Thyroid gland (tissue), 4 donors: ENCODE measurements around the gene DCHS1.

ENCODE experiments used
- POLR2A ChIP-seq, 2 donors: fragments of 450-650 bp; IDR thresholded peaks; one replicate each; pipeline ENCODE4 v1.6.1; 2017; ENCODE audit warnings: antibody characterized with exemption in 2 of 2, mild to moderate bottlenecking in 2 of 2, moderate library complexity in 1 of 2
- TF ChIP-seq, protein P1 (sequence below), 6 experiments: fragments of 200-600 bp in 3 of 6; fragments of 450-650 bp in 3 of 6; sonication (generic) in 3 of 6; IDR thresholded peaks; one replicate each; pipeline ENCODE4 v1.5.1; 2016 to 2019; ENCODE audit warnings: antibody characterized with exemption in 6 of 6, mild to moderate bottlenecking in 2 of 6, inconsistent platforms in 1 of 6, moderate library complexity in 1 of 6

DNA sequence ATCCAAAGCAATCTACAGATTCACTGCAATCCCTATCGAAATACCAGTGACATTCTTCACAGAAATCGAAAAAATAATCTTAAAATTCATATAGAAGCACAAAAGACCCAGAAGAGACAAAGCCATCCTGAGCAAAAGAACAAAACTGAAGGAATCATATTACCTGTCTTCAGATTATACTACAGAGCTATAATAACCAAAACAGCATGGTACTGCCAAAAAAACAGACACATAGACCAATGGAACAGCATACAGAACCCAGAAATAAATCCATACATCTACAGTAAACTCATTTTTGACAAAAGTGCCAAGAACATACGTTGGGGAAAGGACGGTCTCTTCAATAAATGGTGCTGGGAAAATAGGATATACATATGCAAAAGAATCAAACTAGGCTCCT, 71.1 kb downstream of the DCHS1 start:
- TF ChIP-seq, protein P1, sequence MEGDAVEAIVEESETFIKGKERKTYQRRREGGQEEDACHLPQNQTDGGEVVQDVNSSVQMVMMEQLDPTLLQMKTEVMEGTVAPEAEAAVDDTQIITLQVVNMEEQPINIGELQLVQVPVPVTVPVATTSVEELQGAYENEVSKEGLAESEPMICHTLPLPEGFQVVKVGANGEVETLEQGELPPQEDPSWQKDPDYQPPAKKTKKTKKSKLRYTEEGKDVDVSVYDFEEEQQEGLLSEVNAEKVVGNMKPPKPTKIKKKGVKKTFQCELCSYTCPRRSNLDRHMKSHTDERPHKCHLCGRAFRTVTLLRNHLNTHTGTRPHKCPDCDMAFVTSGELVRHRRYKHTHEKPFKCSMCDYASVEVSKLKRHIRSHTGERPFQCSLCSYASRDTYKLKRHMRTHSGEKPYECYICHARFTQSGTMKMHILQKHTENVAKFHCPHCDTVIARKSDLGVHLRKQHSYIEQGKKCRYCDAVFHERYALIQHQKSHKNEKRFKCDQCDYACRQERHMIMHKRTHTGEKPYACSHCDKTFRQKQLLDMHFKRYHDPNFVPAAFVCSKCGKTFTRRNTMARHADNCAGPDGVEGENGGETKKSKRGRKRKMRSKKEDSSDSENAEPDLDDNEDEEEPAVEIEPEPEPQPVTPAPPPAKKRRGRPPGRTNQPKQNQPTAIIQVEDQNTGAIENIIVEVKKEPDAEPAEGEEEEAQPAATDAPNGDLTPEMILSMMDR (IDR thresholded peaks at IDR 0.05) = no peak
- no peak for TF ChIP-seq POLR2A (IDR thresholded peaks at IDR 0.05)
